ENCODE results near the gene COG6. TPM values are rescaled to one million over a fixed set of nuclear protein-coding genes. Genes with fewer than 3 reads are reported as not detected.
A peak's percentile ranks its signal among the peaks of the same experiment; 100 is the strongest.

Gene COG6
- total RNA-seq, 1 experiment from 2014 or later, result 24.3 TPM

DNA sequence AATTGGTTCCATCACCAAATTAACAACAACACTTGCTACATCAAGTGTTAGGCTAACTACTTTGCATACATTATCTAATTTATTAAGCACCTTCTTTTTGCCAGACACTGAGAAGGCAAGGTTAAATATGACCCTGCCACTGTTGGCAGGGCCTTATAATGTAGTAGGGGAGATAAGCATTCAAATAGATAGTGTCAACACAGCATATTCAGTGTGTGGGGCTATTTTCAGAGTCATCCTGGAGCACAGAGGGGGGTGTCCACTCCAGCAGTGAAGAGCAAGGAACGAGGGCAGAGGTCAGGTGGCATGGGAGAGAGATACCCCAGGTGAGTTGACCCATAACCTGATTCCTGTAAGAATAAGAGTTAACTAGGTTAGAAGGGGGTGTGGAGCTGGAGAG, 121.6 kb downstream of the COG6 start:
- DNase-seq (ENCODE audit: low read depth, low spot score) (no peak), ATAC-seq (no peak)
- TF ChIP-seq, protein P1, sequence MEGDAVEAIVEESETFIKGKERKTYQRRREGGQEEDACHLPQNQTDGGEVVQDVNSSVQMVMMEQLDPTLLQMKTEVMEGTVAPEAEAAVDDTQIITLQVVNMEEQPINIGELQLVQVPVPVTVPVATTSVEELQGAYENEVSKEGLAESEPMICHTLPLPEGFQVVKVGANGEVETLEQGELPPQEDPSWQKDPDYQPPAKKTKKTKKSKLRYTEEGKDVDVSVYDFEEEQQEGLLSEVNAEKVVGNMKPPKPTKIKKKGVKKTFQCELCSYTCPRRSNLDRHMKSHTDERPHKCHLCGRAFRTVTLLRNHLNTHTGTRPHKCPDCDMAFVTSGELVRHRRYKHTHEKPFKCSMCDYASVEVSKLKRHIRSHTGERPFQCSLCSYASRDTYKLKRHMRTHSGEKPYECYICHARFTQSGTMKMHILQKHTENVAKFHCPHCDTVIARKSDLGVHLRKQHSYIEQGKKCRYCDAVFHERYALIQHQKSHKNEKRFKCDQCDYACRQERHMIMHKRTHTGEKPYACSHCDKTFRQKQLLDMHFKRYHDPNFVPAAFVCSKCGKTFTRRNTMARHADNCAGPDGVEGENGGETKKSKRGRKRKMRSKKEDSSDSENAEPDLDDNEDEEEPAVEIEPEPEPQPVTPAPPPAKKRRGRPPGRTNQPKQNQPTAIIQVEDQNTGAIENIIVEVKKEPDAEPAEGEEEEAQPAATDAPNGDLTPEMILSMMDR (IDR thresholded peaks at IDR 0.05), result no peak
- Histone ChIP-seq H3K27me3 (ENCODE audit: control insufficient read depth, insufficient read depth, low read length) (no peaks in the 10 kb centered on the region), H3K9me3 (ENCODE audit: control insufficient read depth, insufficient read depth, low read depth, low read length) (no peaks in the 10 kb centered on the region), H3K4me3 (ENCODE audit: low read depth in 2 of 2, low read length in 2 of 2) (no peak overlapping the region), H3K4me1 (ENCODE audit: control insufficient read depth, insufficient read depth, low read length) (no peaks in the 10 kb centered on the region), H3K36me3 (ENCODE audit: control insufficient read depth, insufficient read depth, low read length) (no peaks in the 10 kb centered on the region), H3K27ac (ENCODE audit: low read length) (no peak overlapping the region)
- POLR2A ChIA-PET, result no interaction called here
- CTCF ChIA-PET, result no interaction called here
- BruUV-seq (replicated peaks), result no TSS peak
- intact Hi-C loops (cut with micrococcal nuclease; ENCODE audit: unreplicated experiment), result no loop called here
- in situ Hi-C loops (cut with HindIII; ENCODE audit: low pct_unique_long_range_greater_than_20kb, low sequenced_read_pairs), result no loop called here

DNA sequence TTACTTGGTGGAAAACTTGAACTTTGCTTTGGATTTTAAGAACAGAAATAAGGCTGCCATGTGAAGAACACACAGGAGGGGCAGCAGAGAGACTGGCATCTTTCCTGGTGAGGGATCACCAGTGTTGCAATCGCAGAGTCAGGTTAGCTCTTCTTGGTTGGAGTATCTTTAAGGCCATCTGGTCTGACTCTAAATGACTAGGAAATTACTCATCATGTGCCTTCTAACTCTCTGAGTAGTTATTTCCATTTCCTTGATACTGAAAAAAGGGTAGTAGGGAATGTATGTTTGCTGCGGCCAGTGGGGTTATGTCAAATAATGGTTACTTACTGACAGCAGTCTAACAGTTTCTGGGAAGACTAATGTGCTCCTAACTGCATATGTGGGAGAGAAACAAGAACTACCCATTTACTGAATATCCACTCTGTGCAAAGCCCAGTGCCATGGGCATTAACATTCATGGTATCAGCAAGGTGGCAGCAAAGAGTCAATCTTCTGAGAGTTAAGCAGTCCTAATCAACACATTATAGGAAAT, 122.1 kb downstream of the COG6 start:
- in situ Hi-C loops (cut with HindIII; ENCODE audit: low pct_unique_long_range_greater_than_20kb, low sequenced_read_pairs), result no loop called here
- DNase-seq (ENCODE audit: low read depth, low spot score), result no peak
- H3K4me3 ChIP-seq (ENCODE audit: low read depth in 2 of 2, low read length in 2 of 2), result no peak overlapping the region
- H3K4me1 ChIP-seq (ENCODE audit: control insufficient read depth, insufficient read depth, low read length), result no peaks in the 10 kb centered on the region
- intact Hi-C loops (cut with micrococcal nuclease; ENCODE audit: unreplicated experiment), result no loop called here
- no TSS peak for BruUV-seq (replicated peaks)
- TF ChIP-seq, protein P2, sequence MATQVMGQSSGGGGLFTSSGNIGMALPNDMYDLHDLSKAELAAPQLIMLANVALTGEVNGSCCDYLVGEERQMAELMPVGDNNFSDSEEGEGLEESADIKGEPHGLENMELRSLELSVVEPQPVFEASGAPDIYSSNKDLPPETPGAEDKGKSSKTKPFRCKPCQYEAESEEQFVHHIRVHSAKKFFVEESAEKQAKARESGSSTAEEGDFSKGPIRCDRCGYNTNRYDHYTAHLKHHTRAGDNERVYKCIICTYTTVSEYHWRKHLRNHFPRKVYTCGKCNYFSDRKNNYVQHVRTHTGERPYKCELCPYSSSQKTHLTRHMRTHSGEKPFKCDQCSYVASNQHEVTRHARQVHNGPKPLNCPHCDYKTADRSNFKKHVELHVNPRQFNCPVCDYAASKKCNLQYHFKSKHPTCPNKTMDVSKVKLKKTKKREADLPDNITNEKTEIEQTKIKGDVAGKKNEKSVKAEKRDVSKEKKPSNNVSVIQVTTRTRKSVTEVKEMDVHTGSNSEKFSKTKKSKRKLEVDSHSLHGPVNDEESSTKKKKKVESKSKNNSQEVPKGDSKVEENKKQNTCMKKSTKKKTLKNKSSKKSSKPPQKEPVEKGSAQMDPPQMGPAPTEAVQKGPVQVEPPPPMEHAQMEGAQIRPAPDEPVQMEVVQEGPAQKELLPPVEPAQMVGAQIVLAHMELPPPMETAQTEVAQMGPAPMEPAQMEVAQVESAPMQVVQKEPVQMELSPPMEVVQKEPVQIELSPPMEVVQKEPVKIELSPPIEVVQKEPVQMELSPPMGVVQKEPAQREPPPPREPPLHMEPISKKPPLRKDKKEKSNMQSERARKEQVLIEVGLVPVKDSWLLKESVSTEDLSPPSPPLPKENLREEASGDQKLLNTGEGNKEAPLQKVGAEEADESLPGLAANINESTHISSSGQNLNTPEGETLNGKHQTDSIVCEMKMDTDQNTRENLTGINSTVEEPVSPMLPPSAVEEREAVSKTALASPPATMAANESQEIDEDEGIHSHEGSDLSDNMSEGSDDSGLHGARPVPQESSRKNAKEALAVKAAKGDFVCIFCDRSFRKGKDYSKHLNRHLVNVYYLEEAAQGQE (IDR thresholded peaks at IDR 0.05; ENCODE audit: insufficient read depth in 1 of 2, low read depth in 2 of 2, low read length in 1 of 2), result no peak
- TF ChIP-seq, protein P1 (IDR thresholded peaks at IDR 0.05), result peak; percentile 27
- H3K36me3 ChIP-seq (ENCODE audit: control insufficient read depth, insufficient read depth, low read length), result no peaks in the 10 kb centered on the region
- ChIA-PET POLR2A (no interaction called here), CTCF (no interaction called here)
- ATAC-seq, result peak; percentile 56; the same call in 1 of the 2 replicates
- no peak overlapping the region for H3K27ac ChIP-seq (ENCODE audit: low read length)
- no peaks in the 10 kb centered on the region for H3K9me3 ChIP-seq (ENCODE audit: control insufficient read depth, insufficient read depth, low read depth, low read length)
- H3K27me3 ChIP-seq (ENCODE audit: control insufficient read depth, insufficient read depth, low read length), result no peaks in the 10 kb centered on the region

Data from Panc1 (cell line).